Measurements from ENCODE around the gene LRFN2. TPM values are rescaled to one million over a fixed set of nuclear protein-coding genes. Genes with fewer than 3 reads are reported as not detected.

Gene LRFN2
- total and polyA plus RNA-seq, 2 of the 8 experiments (the other 6 are each of a cell fraction or from before 2014, with no cell fraction given): 2.3 TPM

GRCh38 chr6:40634429-40634828 lies 47.3 kb upstream of the LRFN2 start:
- Histone ChIP-seq H2BK12ac (ENCODE audit: low read depth, low read length) (no peak overlapping the region), H4K8ac (ENCODE audit: extremely low read depth, insufficient read depth, low read length) (no peak overlapping the region), H3K27me3 (replicated peaks in 1 of 4; ENCODE audit: control insufficient read depth in 3 of 4, extremely low read depth in 1 of 4, insufficient read depth in 3 of 4, low read length in 3 of 4) (no peaks in the 10 kb centered on the region; a peak in 1 of 7 replicates), H2BK5ac (ENCODE audit: low read depth, low read length) (no peak overlapping the region), H2AK5ac (ENCODE audit: low read depth, low read length) (no peak overlapping the region), H4K91ac (replicated peaks; ENCODE audit: insufficient read length, low read length) (no peak overlapping the region), H3K18ac (ENCODE audit: extremely low read depth, low read length) (no peak overlapping the region), H2AFZ (ENCODE audit: low read length) (no peak overlapping the region), H3K36me3 (ENCODE audit: control insufficient read depth in 2 of 4, insufficient read depth in 4 of 4, low read length in 3 of 4) (no peaks in the 10 kb centered on the region), H3K9me3 (ENCODE audit: insufficient read depth in 2 of 2, low read depth in 1 of 2, low read length in 1 of 2) (no peaks in the 10 kb centered on the region), H4K5ac (ENCODE audit: insufficient read length, low read depth, low read length) (no peak overlapping the region), H4K20me1 (replicated peaks in 1 of 2; ENCODE audit: control insufficient read depth in 1 of 2, insufficient read depth in 2 of 2, low read length in 2 of 2) (no peaks in the 10 kb centered on the region), H3K79me2 (ENCODE audit: control insufficient read depth in 1 of 2, insufficient read depth in 2 of 2, low read length in 2 of 2) (no peaks in the 10 kb centered on the region; a peak in 1 of 4 replicates), H3K4me3 (ENCODE audit: extremely low read depth in 1 of 4, insufficient read depth in 2 of 4, low read depth in 3 of 4, low read length in 4 of 4) (no peak overlapping the region), H3K23me2 (ENCODE audit: low read depth, low read length) (peaks cover 2% of the 10 kb centered on the region; the same call in 1 of the 2 replicates), H3K4me1 (replicated peaks in 1 of 4; ENCODE audit: control insufficient read depth in 3 of 4, insufficient read depth in 4 of 4, low read length in 3 of 4) (no peaks in the 10 kb centered on the region), H3K56ac (replicated peaks; ENCODE audit: insufficient read length, low read depth, low read length) (no peak overlapping the region), H3K4ac (replicated peaks; ENCODE audit: insufficient read length, low read depth, low read length) (no peak overlapping the region), H3K23ac (ENCODE audit: insufficient read length) (no peak overlapping the region), H3K79me1 (ENCODE audit: low read depth, low read length) (no peaks in the 10 kb centered on the region), H2BK15ac (ENCODE audit: low read length) (no peak overlapping the region), H2BK20ac (ENCODE audit: low read length) (no peak overlapping the region), H3K4me2 (ENCODE audit: insufficient read depth in 1 of 2, low read depth in 2 of 2, low read length in 2 of 2) (no peak overlapping the region), H2BK120ac (replicated peaks; ENCODE audit: low read depth, low read length) (no peak overlapping the region), H3K27ac (ENCODE audit: low read depth, low read length) (no peak overlapping the region), H3K14ac (ENCODE audit: insufficient read length) (no peak overlapping the region), H3K9ac (replicated peaks in 1 of 4; ENCODE audit: extremely low read depth in 1 of 4, low read depth in 3 of 4, low read length in 3 of 4) (no peak overlapping the region)
- ChIA-PET CTCF (ENCODE audit: partially characterized antibody) (no interaction called here), POLR2A (ENCODE audit: partially characterized antibody) (no interaction called here)
- TF ChIP-seq CBX8 (IDR thresholded peaks at IDR 0.05; ENCODE audit: borderline replicate concordance, low read depth, low read length): no peak
- no peak for TF ChIP-seq KDM1A (IDR thresholded peaks at IDR 0.05; ENCODE audit: borderline replicate concordance, low read length)
- no peak for TF ChIP-seq RAD21 (IDR thresholded peaks at IDR 0.05 in 1 of 2, conservative IDR thresholded peaks at IDR 0.05 in 1 of 2; ENCODE audit: low read depth in 2 of 2, low read length in 2 of 2)
- TF ChIP-seq SP4 (IDR thresholded peaks at IDR 0.05; ENCODE audit: low read length): no peak
- no peak for TF ChIP-seq TAF7 (optimal IDR thresholded peaks at IDR 0.05; ENCODE audit: borderline replicate concordance, low read depth, low read length)
- TF ChIP-seq EP300 (IDR thresholded peaks at IDR 0.05; ENCODE audit: borderline replicate concordance in 1 of 2, low read depth in 2 of 2, low read length in 2 of 2): no peak
- TF ChIP-seq ATF2 (IDR thresholded peaks at IDR 0.05; ENCODE audit: low read length): no peak
- no peak for TF ChIP-seq ATF3 (IDR thresholded peaks at IDR 0.05; ENCODE audit: insufficient read depth, low read depth, low read length)
- TF ChIP-seq PHF8 (conservative IDR thresholded peaks at IDR 0.05; ENCODE audit: low read depth, low read length): no peak
- 87% methylated on average over 3 of the region's 3 CpGs; no CpG with 5 or more reads in 1 of the 2 experiments for WGBS, 2 experiments (ENCODE audit: extremely low coverage in 1 of 2, insufficient coverage in 1 of 2, insufficient read length in 1 of 2, insufficient replicate concordance in 2 of 2, low coverage in 1 of 2, low lambda C conversion rate in 2 of 2, missing lambda C conversion rate in 1 of 2)
- DNase-seq (ENCODE audit: low read depth in 1 of 2, low spot score in 2 of 2) (no peak), FAIRE-seq (no peak)

All from H1 (cell line).